HG03460 (cell line): ENCODE results near the gene ARHGAP10.
A peak's percentile ranks its signal among the peaks of the same experiment; 100 is the strongest.
"Not testable (repeated sequence)": the region's sequence is repeated elsewhere in the genome, so short reads cannot be mapped to it uniquely, and the experiment has no call there.

Experiments used
- ATAC-seq: cut with Tn5 transposase; IDR thresholded peaks from one replicate; pipeline ENCODE4 v1.9.1; 2021; ENCODE audit not compliant: unreplicated experiment

ARHGAP10 gene

GRCh38 chr4:147891476-147892115 lies 159.7 kb downstream of the ARHGAP10 start:
- no peak for ATAC-seq

GRCh38 chr4:147899512-147899911 lies 167.6 kb downstream of the ARHGAP10 start:
- no peak for ATAC-seq

- no peak for ATAC-seq
These were observed 169.5 kb downstream of the ARHGAP10 start for GRCh38 chr4:147901388-147901787.

DNA sequence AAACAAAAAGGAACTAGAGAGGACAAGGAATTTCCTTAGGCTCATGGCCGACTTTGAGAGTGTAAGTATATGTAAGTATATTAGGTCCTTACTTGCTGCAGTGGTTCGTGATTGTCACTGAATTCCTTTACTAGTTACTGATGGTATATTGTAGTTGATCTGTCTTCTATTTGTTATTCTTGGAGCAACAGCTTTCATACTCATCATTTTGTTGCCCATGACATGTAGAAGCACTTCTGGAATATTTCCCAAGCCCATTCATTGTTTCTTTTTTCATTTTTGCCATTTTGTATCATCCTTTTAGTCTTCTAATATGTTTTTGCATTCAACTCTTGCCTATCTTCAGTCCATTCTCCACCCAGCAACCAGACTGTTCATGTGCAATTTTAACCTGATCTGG lies 170.0 kb downstream of the ARHGAP10 start:
- ATAC-seq = no peak

DNA sequence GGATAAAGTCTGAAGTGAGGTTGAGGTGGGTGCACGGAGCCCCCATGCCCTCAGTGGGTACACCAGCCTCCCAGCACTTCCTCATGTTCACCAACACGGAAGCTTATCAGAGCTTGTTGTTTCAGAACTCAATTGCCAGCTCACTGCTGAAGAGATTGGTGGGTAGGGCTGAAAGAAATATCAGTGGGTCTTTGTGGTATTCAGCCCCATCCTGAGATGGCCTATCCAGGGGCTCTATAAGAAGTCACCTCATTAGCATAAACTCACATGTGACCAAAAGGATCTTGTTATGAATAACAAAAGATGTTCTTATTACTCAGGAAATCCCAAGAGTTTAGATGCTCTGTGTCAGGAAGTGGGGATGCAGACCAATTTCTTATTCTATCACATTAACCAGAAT lies 177.3 kb downstream of the ARHGAP10 start:
- ATAC-seq = no peak

GRCh38 chr4:147910315-147910714 lies 178.4 kb downstream of the ARHGAP10 start:
- no peak for ATAC-seq

GRCh38 chr4:147912106-147912505 lies 180.2 kb downstream of the ARHGAP10 start:
- not testable (repeated sequence) for ATAC-seq

DNA sequence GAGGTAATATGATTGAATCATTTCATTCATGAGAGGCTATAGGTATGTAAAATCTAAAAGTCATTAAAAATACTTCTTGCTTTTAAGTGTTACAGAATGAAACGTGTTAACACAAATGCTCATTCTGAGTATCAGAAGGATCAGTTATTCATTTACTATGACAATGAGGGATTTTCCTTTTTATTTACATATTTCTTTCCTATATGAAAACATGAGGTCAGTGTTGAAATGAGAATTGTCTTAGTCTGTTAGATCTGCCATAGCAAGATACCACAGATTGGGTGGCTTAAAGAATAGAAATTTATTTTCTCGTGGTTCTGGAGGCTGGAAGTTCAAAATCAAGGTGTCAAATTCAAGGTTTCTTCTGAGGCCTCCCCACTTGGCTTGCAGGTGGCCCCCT lies 181.2 kb downstream of the ARHGAP10 start:
- no peak for ATAC-seq

- ATAC-seq = no peak
These were observed 184.5 kb downstream of the ARHGAP10 start for GRCh38 chr4:147916351-147916750.

GRCh38 chr4:147923381-147923780 lies 191.5 kb downstream of the ARHGAP10 start:
- no peak for ATAC-seq

DNA sequence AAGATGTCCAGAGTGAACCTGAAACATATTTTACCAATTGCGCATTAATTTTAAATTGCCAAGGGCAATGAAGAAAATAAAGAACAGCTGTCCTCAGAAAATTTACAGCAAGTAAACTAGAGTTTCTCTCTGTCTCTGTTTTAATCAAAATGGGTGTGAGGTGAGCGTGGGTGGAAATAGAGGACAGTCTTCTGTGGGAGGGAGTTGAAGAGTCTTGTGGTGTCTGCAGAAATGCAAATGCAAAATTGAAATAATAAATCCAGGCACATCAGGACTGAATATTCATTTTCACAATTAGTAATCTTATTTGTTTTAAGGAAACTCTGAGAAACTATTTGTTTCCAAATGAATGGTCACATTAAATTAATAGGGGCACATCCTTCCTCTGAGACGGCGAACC lies 192.0 kb downstream of the ARHGAP10 start:
- ATAC-seq = no peak

- no peak for ATAC-seq
These were observed 192.9 kb downstream of the ARHGAP10 start for GRCh38 chr4:147924604-147925412.

GRCh38 chr4:147927377-147928137 lies 195.7 kb downstream of the ARHGAP10 start:
- ATAC-seq = no peak

DNA sequence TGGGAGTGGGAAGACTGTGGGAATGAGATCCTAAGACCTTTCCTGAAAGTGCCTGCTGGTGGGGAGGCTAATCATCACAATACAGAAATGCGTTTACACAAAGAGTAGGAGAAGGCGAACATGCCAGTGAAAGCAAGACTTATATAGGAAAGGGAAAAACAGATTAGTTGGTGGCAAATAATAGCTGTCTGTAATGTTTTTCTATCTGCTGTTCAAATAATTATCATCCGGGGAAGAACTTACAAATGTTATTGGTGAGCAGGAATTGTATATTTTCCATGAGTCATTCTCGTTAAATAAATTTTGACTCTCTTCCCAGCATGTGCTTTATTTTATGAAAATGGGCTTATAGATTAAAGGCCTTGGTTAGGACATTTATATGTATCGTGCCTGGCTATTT lies 196.5 kb downstream of the ARHGAP10 start:
- no peak for ATAC-seq

DNA sequence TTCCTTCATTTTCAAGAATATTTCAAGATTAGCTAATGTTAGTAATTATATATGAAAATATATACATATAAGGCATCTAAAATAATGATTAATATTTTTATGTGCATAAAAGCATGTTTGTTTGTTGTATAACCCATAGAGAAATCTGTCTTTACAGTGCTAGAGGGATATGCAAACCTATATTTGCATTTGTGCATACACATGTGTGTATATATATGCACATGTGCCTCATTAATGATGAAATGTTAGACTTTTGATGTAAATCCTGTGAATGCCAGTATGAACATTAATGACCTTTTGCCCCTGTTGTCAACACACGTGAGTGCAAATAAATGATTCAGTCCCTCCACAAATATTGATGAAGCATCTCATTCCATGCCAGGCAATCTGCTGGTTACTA lies 197.9 kb downstream of the ARHGAP10 start:
- no peak for ATAC-seq

- ATAC-seq = no peak
These were observed 201.4 kb downstream of the ARHGAP10 start for GRCh38 chr4:147933316-147933715.

GRCh38 chr4:147933779-147934178 lies 201.9 kb downstream of the ARHGAP10 start:
- no peak for ATAC-seq

GRCh38 chr4:147938496-147938895 lies 206.6 kb downstream of the ARHGAP10 start:
- ATAC-seq = no peak

DNA sequence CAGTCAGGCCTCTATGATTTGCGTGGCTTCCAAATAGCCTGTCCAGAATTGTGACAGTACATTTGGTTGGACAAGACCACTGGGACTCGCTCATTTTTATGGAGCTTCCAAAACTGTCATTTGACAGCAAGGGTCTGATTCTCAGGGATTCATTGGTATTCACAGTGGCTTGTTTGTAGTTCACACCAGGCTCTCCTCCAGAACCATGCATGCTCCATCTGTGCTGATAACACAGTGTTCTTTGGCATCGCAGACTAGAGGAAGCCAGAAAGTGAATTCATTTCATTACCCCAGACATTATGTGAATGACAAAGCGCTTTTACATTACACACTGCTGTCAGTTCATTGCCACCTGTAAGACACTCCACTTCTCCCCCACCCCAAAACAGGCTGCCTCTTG lies 208.3 kb downstream of the ARHGAP10 start:
- no peak for ATAC-seq

GRCh38 chr4:147941373-147941772 lies 209.5 kb downstream of the ARHGAP10 start:
- no peak for ATAC-seq

GRCh38 chr4:147942729-147943128 lies 210.8 kb downstream of the ARHGAP10 start:
- ATAC-seq = peak; percentile 37

DNA sequence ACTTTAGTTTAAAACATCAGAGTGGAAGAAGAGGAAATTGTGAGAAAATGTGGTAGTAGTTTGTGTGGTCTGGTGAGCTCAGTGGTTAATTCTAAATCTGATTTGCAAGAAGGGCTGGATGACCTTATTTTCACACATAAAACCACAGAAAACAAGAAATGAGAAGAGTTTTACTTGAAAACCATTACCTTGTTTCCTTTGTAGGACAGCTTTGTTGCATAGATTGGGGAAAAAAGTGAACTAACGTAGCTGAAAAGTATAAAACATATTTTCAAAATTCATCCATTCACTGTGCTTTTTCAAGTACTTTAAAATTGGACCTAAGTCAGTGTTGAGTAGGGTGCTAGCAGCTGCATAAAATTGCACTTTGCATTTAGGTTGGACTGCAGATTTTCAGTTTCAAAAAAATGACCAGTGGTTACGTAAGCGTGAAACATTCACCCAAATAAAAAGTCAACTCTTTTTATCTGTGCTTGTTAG lies 211.3 kb downstream of the ARHGAP10 start:
- peak; percentile 96 for ATAC-seq
